Keratinocyte (primary cell): ENCODE measurements around the gene TPPP3. TPM values are rescaled to one million over a fixed set of nuclear protein-coding genes. Genes with fewer than 3 reads are reported as not detected.

ENCODE experiments used
- DNase-seq: peaks from one replicate; pipeline ENCODE4 v3.0.0-alpha.2; 2011; ENCODE audit warnings: low read depth, missing footprints, low spot score
- FAIRE-seq: peaks from 2 replicates; lab custom pipeline; 2011; peaks lifted over from hg19 to GRCh38; lab: Jason Lieb, UNC
- H2AFZ ChIP-seq: 2 replicates; pipeline ENCODE4 v1.6.0; 2012; ENCODE audit warnings: low read length, control low read depth, inconsistent platforms; ENCODE audit not compliant: control insufficient read depth
- H3K27ac ChIP-seq: 2 replicates; pipeline ENCODE4 v1.5.1; 2011; ENCODE audit warnings: low read length; ENCODE audit not compliant: control insufficient read depth, insufficient read depth
- H3K27me3 ChIP-seq: 3 replicates; pipeline ENCODE4 v1.6.0; 2011; ENCODE audit warnings: low read length; ENCODE audit not compliant: control insufficient read depth, insufficient read depth; ENCODE audit errors: extremely low read depth
- H3K36me3 ChIP-seq, 2 experiments: 2 replicates in 1 of 2; 3 replicates in 1 of 2; pipeline ENCODE4 v1.5.1; 2011; ENCODE audit warnings: low read length in 2 of 2, mild to moderate bottlenecking in 1 of 2; ENCODE audit not compliant: control insufficient read depth in 2 of 2, insufficient read depth in 2 of 2; ENCODE audit errors: extremely low read depth in 1 of 2
- H3K4me1 ChIP-seq: 3 replicates; pipeline ENCODE4 v1.5.1; 2011; ENCODE audit warnings: low read length; ENCODE audit not compliant: control insufficient read depth, insufficient read depth; ENCODE audit errors: extremely low read depth
- H3K4me2 ChIP-seq: 3 replicates; pipeline ENCODE4 v1.6.0; 2011; ENCODE audit warnings: low read depth, low read length; ENCODE audit not compliant: control insufficient read depth, insufficient read depth; ENCODE audit errors: extremely low read depth
- H3K4me3 ChIP-seq, 3 experiments: fragments of 200-600 bp in 1 of 3; sonication (generic) in 1 of 3; 2 replicates in 2 of 3; 3 replicates in 1 of 3; pipeline ENCODE4 v1.5.1; 2011 to 2016; ENCODE audit warnings: low read length in 3 of 3, mild to moderate bottlenecking in 3 of 3, control low read depth in 2 of 3, inconsistent platforms in 1 of 3, low read depth in 1 of 3, mixed read lengths in 1 of 3, mixed run types in 1 of 3, moderate library complexity in 1 of 3; ENCODE audit not compliant: control insufficient read depth in 2 of 3, insufficient read depth in 2 of 3; ENCODE audit errors: extremely low read depth in 1 of 3
- H3K79me2 ChIP-seq: 2 replicates; pipeline ENCODE4 v1.6.0; 2012; ENCODE audit warnings: low read length; ENCODE audit not compliant: control insufficient read depth, insufficient read depth
- H3K9ac ChIP-seq: 3 replicates; pipeline ENCODE4 v1.6.0; 2011; ENCODE audit warnings: low read length; ENCODE audit not compliant: control insufficient read depth, insufficient read depth; ENCODE audit errors: extremely low read depth
- H3K9me1 ChIP-seq: 3 replicates; pipeline ENCODE4 v1.6.0; 2011; ENCODE audit warnings: low read length; ENCODE audit not compliant: control insufficient read depth, insufficient read depth; ENCODE audit errors: extremely low read depth
- H3K9me3 ChIP-seq: 2 replicates; pipeline ENCODE4 v1.5.1; 2012; ENCODE audit warnings: low read depth, low read length; ENCODE audit not compliant: control insufficient read depth
- H4K20me1 ChIP-seq: 3 replicates; pipeline ENCODE4 v1.6.0; 2011; ENCODE audit warnings: low read length; ENCODE audit not compliant: control insufficient read depth, insufficient read depth; ENCODE audit errors: extremely low read depth
- EZH2 ChIP-seq: IDR thresholded peaks from one replicate; pipeline ENCODE4 v1.6.1; 2012; ENCODE audit warnings: inconsistent platforms, mild to moderate bottlenecking, low read length, moderate library complexity
- dilution Hi-C: fragments of 300-500 bp; cut with MboI; formaldehyde crosslinking; loops from one replicate; pipeline ENCODE4 v1.7.0; 2020; ENCODE audit warnings: low sequenced_read_pairs; ENCODE audit not compliant: extremely low pct_ligation_motif_present
- polyA plus RNA-seq, 5 experiments: library from polyadenylated mRNA; depleted of rRNA in 3 of 5; stranded (reverse) in 3 of 5; stranded (forward) in 1 of 5; unstranded in 1 of 5; fragments of >200 nt; gene quantifications; 1 replicate in 1 of 5; 2 replicates in 3 of 5; 3 replicates in 1 of 5; pipeline versions ENCODE4 v1.2.1 to v1.2.3, GENCODE V29; 2011 to 2012; ENCODE audit warnings: missing spikeins in 2 of 5, low read depth in 1 of 5, low replicate concordance in 1 of 5
- TF ChIP-seq, protein P1 (sequence below), 3 experiments: IDR thresholded peaks in 1 of 3; conservative IDR thresholded peaks in 1 of 3; optimal IDR thresholded peaks in 1 of 3; 2 replicates in 2 of 3; 3 replicates in 1 of 3; pipeline versions ENCODE3 to v1.5.1; 2011; ENCODE audit warnings: low read length in 3 of 3, mild to moderate bottlenecking in 3 of 3, moderate library complexity in 2 of 3, control low read depth in 1 of 3, inconsistent platforms in 1 of 3; ENCODE audit not compliant: insufficient read depth in 2 of 3; ENCODE audit errors: extremely low read depth in 1 of 3

TPPP3 gene
- polyA plus RNA-seq, 1 donor (not counting 4 experiments of a cell fraction or from before 2014, with no cell fraction given), result 0.96 TPM

DNA sequence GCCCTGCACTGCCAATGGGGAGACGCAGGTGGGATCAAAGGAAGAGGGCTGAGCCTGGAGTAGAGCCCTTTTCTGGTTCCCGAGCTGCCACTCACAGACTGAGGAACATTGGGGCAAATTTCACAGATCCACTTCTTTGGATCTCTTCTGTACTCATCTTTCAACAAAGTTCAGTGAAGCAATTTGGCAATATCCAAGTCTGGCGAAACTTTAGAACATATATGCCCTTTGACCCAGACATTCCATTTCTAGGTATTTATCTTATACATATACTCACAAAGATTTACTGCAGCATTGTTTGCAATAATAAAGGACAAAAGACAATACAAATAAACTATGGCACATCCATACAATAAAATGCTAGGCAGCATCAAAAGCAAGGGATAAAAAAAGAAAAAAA, 18.0 kb upstream of the TPPP3 start:
- FAIRE-seq, result no peak

DNA sequence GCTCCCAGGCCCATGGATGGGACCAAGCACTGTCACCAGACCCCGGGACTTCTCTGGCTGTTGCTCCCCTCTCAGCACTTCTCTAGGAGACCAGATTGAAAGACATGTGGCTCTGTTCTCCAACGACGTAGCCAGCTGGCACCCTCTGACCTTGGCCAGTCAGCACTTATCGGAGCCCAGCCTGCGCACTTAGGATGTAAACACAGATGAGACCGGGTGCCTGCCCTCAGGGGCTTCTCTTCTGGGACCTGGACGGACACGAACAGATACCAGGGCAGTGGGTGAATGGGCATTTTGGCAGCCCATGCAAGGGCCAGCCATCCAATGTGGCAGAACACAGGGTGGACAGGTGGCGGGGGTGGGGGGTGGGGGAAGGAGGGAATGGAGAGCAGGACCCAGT, 16.3 kb upstream of the TPPP3 start:
- peak overlapping the region; percentile 66 for H3K4me2 ChIP-seq
- TF ChIP-seq, protein P1, sequence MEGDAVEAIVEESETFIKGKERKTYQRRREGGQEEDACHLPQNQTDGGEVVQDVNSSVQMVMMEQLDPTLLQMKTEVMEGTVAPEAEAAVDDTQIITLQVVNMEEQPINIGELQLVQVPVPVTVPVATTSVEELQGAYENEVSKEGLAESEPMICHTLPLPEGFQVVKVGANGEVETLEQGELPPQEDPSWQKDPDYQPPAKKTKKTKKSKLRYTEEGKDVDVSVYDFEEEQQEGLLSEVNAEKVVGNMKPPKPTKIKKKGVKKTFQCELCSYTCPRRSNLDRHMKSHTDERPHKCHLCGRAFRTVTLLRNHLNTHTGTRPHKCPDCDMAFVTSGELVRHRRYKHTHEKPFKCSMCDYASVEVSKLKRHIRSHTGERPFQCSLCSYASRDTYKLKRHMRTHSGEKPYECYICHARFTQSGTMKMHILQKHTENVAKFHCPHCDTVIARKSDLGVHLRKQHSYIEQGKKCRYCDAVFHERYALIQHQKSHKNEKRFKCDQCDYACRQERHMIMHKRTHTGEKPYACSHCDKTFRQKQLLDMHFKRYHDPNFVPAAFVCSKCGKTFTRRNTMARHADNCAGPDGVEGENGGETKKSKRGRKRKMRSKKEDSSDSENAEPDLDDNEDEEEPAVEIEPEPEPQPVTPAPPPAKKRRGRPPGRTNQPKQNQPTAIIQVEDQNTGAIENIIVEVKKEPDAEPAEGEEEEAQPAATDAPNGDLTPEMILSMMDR (optimal IDR thresholded peaks at IDR 0.05 in 1 of 3, IDR thresholded peaks at IDR 0.05 in 1 of 3, conservative IDR thresholded peaks at IDR 0.05 in 1 of 3; ENCODE audit: extremely low read depth in 1 of 3, insufficient read depth in 2 of 3, low read length in 3 of 3), result no peak
- TF ChIP-seq EZH2, result no peak
- H3K9ac ChIP-seq, result no peak overlapping the region
- no peaks in the 10 kb centered on the region for H4K20me1 ChIP-seq
- peak overlapping the region; percentile 60 for H2AFZ ChIP-seq
- no peaks in the 10 kb centered on the region for H3K36me3 ChIP-seq
- dilution Hi-C loops, result no loop called here
- peak overlapping the region; percentile 39 for H3K27ac ChIP-seq
- peaks cover 38% of the 10 kb centered on the region for H3K4me1 ChIP-seq
- no peaks in the 10 kb centered on the region for H3K9me1 ChIP-seq
- H3K4me3 ChIP-seq, result no peak overlapping the region
- FAIRE-seq (no peak), DNase-seq (no peak)
- no peaks in the 10 kb centered on the region for H3K27me3 ChIP-seq
- peaks cover 2% of the 10 kb centered on the region for H3K79me2 ChIP-seq
- no peaks in the 10 kb centered on the region for H3K9me3 ChIP-seq

More for the DNA sequence above, 18.0 kb upstream of the TPPP3 start:
- Histone ChIP-seq H3K4me2 (no peak overlapping the region), H3K27ac (no peak overlapping the region), H3K4me1 (peaks cover 24% of the 10 kb centered on the region), H3K36me3 (no peaks in the 10 kb centered on the region), H4K20me1 (no peaks in the 10 kb centered on the region), H3K79me2 (peaks cover 2% of the 10 kb centered on the region), H3K9me3 (no peaks in the 10 kb centered on the region), H3K9ac (no peak overlapping the region), H3K9me1 (no peaks in the 10 kb centered on the region), H3K4me3 (no peak overlapping the region), H2AFZ (no peak overlapping the region), H3K27me3 (no peaks in the 10 kb centered on the region)
- dilution Hi-C loops, result no loop called here
- TF ChIP-seq, protein P1 (optimal IDR thresholded peaks at IDR 0.05 in 1 of 3, IDR thresholded peaks at IDR 0.05 in 1 of 3, conservative IDR thresholded peaks at IDR 0.05 in 1 of 3; ENCODE audit: extremely low read depth in 1 of 3, insufficient read depth in 2 of 3, low read length in 3 of 3), result no peak
- no peak for TF ChIP-seq EZH2
- DNase-seq, result no peak
